Measurements from ENCODE around the gene OR7A5. TPM values are rescaled to one million over a fixed set of nuclear protein-coding genes. Genes with fewer than 3 reads are reported as not detected.
"Not testable (repeated sequence)": the region's sequence is repeated elsewhere in the genome, so short reads cannot be mapped to it uniquely, and the experiment has no call there.

The OR7A5 gene
- not detected in 2 replicates for total RNA-seq

DNA sequence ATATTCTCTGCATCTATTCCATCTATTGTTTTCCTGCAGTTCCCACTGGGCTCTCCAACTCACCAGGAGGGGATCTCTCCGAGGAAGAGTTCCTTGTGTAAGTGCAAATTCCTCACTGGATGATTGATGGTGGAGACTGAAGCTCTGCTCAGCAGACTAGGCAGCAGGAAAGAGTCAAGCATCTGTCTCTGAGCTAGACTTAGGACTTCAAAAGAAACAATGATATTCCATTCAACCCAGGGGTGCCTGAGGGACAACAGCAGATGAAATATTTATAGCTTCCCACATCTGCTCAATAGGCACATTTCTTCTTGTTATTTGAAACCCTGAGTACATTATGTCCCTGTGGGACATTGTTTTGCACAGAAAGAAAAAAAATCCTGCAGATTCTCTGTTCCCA is at the start of gene OR7A5, which contains the start of gene OR7C1:
Gene OR7A5 (minus strand): TSS at position 175 of the 400 bp plus-strand sequence. CDS start 6,944 bp downstream, outside the sequence.
Gene OR7C1 (minus strand): TSS at position 175 of the 400 bp plus-strand sequence. CDS start 35,049 bp downstream, outside the sequence.
- DNase-seq (ENCODE audit: low read depth in 2 of 2) = peak in 1 of 2 donors; percentile 2

GRCh38 chr19:14871619-14872230 is 36.7 kb upstream of the OR7A5 start:
- DNase-seq (ENCODE audit: low read depth in 2 of 2) = peak in 1 of 2 donors; percentile 17

- no peak for DNase-seq (ENCODE audit: low read depth in 2 of 2)
Observed at GRCh38 chr19:14868497-14868896, 33.5 kb upstream of the OR7A5 start.

DNA sequence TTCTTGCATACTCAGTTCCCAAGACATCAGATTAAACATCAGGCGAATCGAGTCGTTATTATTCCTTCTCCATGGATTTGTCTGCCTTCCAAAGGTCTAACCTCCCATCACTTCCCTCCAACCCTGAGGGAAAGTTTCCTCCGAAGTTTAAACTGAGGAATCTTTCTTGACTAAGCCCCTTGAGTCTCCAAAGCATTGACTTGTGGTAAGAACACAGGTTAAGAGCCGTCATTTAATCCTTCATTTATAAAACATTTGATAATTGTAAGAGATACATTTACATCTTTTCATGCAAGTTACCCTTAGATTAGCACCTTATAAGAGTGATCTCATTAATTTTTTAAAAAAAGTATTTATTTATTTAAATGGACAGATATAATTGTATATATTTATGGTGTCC is 13.8 kb upstream of the OR7A5 start, which contains the start of gene OR7A10:
Gene OR7A10 (minus strand): TSS at position 101 of the 400 bp plus-strand sequence. CDS start 7,045 bp downstream, outside the sequence.
- DNase-seq (ENCODE audit: low read depth in 2 of 2) = no peak

DNA sequence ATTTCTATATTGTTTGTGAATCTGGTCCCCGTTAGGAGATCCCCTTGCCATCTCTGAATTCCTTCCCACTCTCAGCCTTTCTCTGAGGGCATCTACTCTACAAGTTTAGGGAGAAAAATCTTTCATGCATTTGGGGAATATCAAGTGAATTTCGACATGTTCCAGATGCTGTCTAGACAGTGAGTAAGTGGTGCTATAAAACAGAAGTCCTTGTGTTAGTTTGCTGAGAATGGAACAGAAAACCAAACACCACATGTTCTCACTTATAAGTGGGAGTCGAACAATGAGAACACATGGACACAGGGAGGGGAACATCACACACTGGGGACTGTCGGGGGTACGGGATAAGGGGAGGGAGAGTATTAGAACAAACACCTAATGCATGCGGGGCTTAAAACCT is 8.6 kb upstream of the OR7A5 start:
- no peak for DNase-seq (ENCODE audit: low read depth in 2 of 2)

GRCh38 chr19:14843169-14843568 is 8.2 kb upstream of the OR7A5 start:
- no peak for DNase-seq (ENCODE audit: low read depth in 2 of 2)

GRCh38 chr19:14840206-14840605 is 5.2 kb upstream of the OR7A5 start:
- DNase-seq (ENCODE audit: low read depth in 2 of 2) = no peak

GRCh38 chr19:14837391-14837790 is 2.4 kb upstream of the OR7A5 start:
- DNase-seq (ENCODE audit: low read depth in 2 of 2) = no peak

- DNase-seq (ENCODE audit: low read depth in 2 of 2) = no peak
Observed at GRCh38 chr19:14830702-14831101, 4.3 kb downstream of the OR7A5 start.

DNA sequence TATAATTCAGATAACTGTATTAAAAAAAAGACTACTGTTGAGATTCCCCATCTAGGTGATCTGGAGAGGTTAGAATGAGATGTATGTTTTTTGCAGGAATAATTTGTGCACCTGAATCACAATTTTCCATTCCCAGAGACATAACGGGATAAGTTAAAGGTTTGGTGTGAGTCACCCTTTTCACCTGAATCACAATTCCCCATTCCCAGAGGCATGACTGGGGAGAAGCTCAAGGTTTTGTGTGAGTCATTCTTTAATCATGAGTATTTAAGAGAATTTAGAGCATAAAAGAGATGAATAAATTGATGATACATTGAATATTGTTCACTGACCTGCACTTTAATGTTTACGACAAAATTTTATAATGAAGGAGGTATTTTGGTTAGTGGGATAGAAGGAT is 9.0 kb downstream of the OR7A5 start:
- DNase-seq (ENCODE audit: low read depth in 2 of 2) = no peak

DNA sequence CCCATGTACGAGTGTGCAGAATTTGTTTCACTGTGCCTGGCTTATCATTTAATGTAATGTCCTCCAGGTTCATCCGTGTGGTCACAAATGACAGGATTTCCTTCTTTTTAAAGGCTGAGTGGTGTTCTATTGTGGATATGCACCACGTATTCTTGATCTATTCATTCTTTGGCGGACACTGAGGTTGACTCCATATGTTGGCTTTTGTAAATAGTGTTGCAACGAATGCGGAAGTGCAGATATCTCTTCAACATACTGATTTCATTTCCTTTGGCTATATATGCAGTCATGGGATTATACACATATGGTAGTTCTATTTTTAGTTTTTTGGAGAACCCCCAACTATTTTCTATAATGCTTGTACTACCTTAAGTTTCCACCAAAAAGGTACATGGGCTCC is 13.0 kb downstream of the OR7A5 start:
- DNase-seq (ENCODE audit: low read depth in 2 of 2) = no peak

DNA sequence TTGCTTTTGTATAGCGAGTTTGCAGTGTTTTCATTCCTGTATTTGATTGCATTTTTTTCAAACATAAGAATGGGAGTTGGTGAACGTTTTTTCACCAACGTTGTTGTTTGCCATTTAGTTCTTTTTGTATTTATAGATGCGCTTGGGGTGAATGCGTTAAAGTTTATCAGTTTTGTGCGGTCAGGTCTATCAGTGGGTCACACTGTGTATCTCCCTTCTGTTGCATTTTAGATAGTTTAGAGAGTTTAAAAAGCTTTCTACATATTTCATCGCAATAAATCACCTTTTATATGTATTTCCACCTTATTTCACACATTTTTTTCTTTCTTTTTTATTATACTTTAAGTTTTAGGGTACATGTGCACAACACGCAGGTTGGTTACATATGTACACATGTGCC is 16.4 kb downstream of the OR7A5 start:
- no peak for DNase-seq (ENCODE audit: low read depth in 2 of 2)

DNA sequence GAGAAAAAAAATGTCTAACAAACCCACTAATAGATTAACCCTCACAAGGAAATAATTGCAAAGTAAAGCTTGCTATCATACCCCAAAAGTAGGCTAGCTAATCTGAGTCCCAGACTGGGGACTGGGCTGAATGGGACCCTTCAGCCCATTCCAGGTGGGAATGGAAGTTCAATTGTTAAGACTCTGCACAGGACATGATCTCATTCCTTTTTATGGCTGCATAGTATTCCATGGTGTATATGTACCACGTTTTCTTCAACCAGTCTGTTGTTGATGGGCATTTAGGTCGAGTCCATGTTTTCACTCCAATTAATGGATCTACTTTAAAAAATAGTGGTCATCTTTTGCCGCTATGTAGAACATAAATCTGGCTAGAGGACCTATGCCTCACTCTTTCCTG is 17.9 kb downstream of the OR7A5 start:
- no peak for DNase-seq (ENCODE audit: low read depth in 2 of 2)

GRCh38 chr19:14814982-14815652 is 19.9 kb downstream of the OR7A5 start:
- DNase-seq (ENCODE audit: low read depth in 2 of 2) = no peak

DNA sequence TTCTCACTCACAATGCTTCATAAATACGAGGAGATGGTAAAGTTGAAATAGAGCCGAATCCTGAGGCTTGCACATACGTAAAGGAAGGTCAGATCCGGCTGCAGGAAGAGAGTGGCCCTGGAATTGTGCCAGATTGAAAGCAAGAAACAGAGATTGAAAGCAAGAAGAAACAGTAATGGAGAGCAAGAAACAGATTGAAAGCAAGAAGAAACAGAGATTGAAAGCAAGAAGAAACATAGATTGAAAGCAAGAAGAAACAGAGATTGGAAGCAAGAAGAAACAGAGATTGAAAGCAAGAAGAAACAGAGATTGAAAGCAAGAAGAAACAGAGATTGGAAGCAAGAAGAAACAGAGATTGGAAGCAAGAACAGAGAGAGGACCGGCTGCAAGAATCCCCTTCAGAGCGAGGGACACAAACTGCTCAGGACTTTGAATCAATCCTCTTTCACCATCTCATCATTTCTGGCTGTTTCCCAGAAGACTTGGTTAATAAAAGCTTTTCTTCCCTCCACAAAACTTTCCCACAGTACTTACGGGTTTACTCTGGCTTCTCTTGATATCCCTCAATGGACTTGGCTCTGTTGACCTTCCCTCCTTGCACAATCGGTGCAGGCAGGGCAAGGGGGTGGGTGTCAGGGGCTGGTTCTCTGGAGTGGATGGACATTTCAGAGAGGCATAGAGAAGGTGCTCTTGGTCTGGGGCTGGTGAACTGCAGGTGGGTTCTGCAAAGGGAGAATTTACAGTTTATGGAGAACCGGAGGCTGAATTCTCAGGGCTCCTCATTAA is 25.5 kb downstream of the OR7A5 start:
- no peak for DNase-seq (ENCODE audit: low read depth in 2 of 2)

DNA sequence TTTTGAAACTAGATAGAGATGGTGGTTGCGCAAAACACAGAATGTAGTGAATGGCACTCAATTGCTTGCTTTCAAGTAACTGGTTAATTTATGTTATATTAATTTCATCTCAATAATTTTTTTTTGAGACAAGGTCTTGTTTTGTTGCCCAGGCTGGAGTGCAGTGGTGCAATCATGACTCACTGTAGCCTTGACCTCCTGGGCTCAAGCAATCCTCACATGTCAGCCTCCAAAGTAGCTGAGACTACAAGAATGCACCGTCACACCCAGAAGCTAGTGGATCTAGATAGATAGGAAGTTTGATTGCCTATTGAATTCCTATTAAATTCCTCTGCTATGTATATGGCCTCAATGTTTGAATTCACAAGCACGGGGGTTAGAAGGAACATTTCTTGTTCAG is 30.2 kb downstream of the OR7A5 start:
- DNase-seq (ENCODE audit: low read depth in 2 of 2) = no peak

- no peak for DNase-seq (ENCODE audit: low read depth in 2 of 2)
Observed at GRCh38 chr19:14798760-14799159, 36.2 kb downstream of the OR7A5 start.

- DNase-seq (ENCODE audit: low read depth in 2 of 2) = no peak
Observed at GRCh38 chr19:14796021-14796420, 39.0 kb downstream of the OR7A5 start.

- DNase-seq (ENCODE audit: low read depth in 2 of 2) = no peak
Observed at GRCh38 chr19:14795078-14795721, 39.8 kb downstream of the OR7A5 start.

GRCh38 chr19:14792250-14792649 is 42.7 kb downstream of the OR7A5 start:
- not testable (repeated sequence) for DNase-seq (ENCODE audit: low read depth in 2 of 2)

DNA sequence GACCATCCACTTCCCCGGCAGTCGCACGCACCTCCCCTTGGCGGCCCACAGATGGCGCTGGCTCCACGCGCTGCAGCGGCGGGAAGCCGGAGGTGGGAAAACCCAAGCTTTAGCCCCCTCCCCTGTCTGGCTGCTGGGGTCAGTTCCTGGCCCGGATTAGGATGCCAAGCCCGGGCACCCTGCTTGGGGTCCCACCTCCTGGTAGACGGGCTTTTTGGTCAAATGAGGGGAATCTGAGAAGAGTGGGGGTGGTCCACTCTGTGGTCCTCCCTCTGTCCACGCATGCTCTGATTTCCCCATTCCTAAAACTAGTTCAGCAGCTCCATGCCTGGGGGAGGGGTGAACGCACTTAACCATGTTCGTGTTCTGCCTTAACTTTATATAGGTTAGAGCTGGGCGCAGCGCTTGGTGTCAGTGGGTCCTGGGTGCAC is 48.5 kb downstream of the OR7A5 start:
- peak in 1 of 2 donors; percentile 7 for DNase-seq (ENCODE audit: low read depth in 2 of 2)

Data from dermis microvascular lymphatic vessel endothelial cell (primary cell).